Measurements from ENCODE around the gene PPIL6.

PPIL6 gene

GRCh38 chr6:109379711-109380110 is 60.7 kb downstream of the PPIL6 start:
- H3K4me2 ChIP-seq (ENCODE audit: low read depth, low read length) = peak overlapping the region; percentile 92
- H3K4me3 ChIP-seq (ENCODE audit: low read length) = peak overlapping the region; percentile 92
- DNase-seq = no peak
- H4K20me1 ChIP-seq (ENCODE audit: insufficient read depth, low read length) = peaks cover 35% of the 10 kb centered on the region
- no peaks in the 10 kb centered on the region for H3K9me3 ChIP-seq (replicated peaks; ENCODE audit: insufficient read depth, low read length)
- H2AFZ ChIP-seq (ENCODE audit: low read length) = no peak overlapping the region
- peaks cover 72% of the 10 kb centered on the region for H3K79me2 ChIP-seq (ENCODE audit: low read length)
- no peaks in the 10 kb centered on the region for H3K27me3 ChIP-seq (replicated peaks; ENCODE audit: insufficient read depth, low read length)
- H3K9me2 ChIP-seq (replicated peaks; ENCODE audit: insufficient read depth, low read length) = no peaks in the 10 kb centered on the region
- peaks cover 21% of the 10 kb centered on the region for H3K36me3 ChIP-seq (replicated peaks; ENCODE audit: insufficient read depth, low read length)
- TF ChIP-seq EZH2 (optimal IDR thresholded peaks at IDR 0.05; ENCODE audit: low read depth, low read length) (no peak), EZH2phosphoT487 (IDR thresholded peaks at IDR 0.05; ENCODE audit: low read length) (no peak), CTCF (IDR thresholded peaks at IDR 0.05; ENCODE audit: low read length) (no peak)
- H3K9ac ChIP-seq (ENCODE audit: low read length) = peak overlapping the region; percentile 84; the same call in 1 of the 2 replicates
- H3K4me1 ChIP-seq (ENCODE audit: low read length) = peaks cover 11% of the 10 kb centered on the region; the same call in 1 of the 2 replicates
- H3F3A ChIP-seq (ENCODE audit: insufficient read depth, low read length) = peaks cover 24% of the 10 kb centered on the region
- no peak overlapping the region for H3K27ac ChIP-seq (ENCODE audit: low read length)

GRCh38 chr6:109377717-109378116 is 62.7 kb downstream of the PPIL6 start:
- Histone ChIP-seq H4K20me1 (ENCODE audit: insufficient read depth, low read length) (peaks cover 35% of the 10 kb centered on the region), H3K79me2 (ENCODE audit: low read length) (peaks cover 90% of the 10 kb centered on the region)
- no peak for DNase-seq

GRCh38 chr6:109374326-109374892 is 66.0 kb downstream of the PPIL6 start:
- H3K27ac ChIP-seq (ENCODE audit: low read length) = no peak overlapping the region
- H3K79me2 ChIP-seq (ENCODE audit: low read length) = peaks cover 94% of the 10 kb centered on the region
- H3K36me3 ChIP-seq (replicated peaks; ENCODE audit: insufficient read depth, low read length) = peaks cover 46% of the 10 kb centered on the region

More at GRCh38 chr6:109377717-109378116, 62.7 kb downstream of the PPIL6 start:
- TF ChIP-seq EZH2 (optimal IDR thresholded peaks at IDR 0.05; ENCODE audit: low read depth, low read length) = no peak
- TF ChIP-seq EZH2phosphoT487 (IDR thresholded peaks at IDR 0.05; ENCODE audit: low read length) = no peak
- TF ChIP-seq CTCF (IDR thresholded peaks at IDR 0.05; ENCODE audit: low read length) = no peak
- Histone ChIP-seq H3K9me3 (replicated peaks; ENCODE audit: insufficient read depth, low read length) (no peaks in the 10 kb centered on the region), H3K9me2 (replicated peaks; ENCODE audit: insufficient read depth, low read length) (no peaks in the 10 kb centered on the region), H3F3A (ENCODE audit: insufficient read depth, low read length) (peaks cover 15% of the 10 kb centered on the region), H3K27me3 (replicated peaks; ENCODE audit: insufficient read depth, low read length) (no peaks in the 10 kb centered on the region), H3K27ac (ENCODE audit: low read length) (no peak overlapping the region), H2AFZ (ENCODE audit: low read length) (no peak overlapping the region), H3K9ac (ENCODE audit: low read length) (no peak overlapping the region), H3K4me1 (ENCODE audit: low read length) (peaks cover 11% of the 10 kb centered on the region; the same call in 1 of the 2 replicates), H3K4me3 (ENCODE audit: low read length) (no peak overlapping the region), H3K4me2 (ENCODE audit: low read depth, low read length) (no peak overlapping the region), H3K36me3 (replicated peaks; ENCODE audit: insufficient read depth, low read length) (peaks cover 28% of the 10 kb centered on the region)

More at GRCh38 chr6:109374326-109374892, 66.0 kb downstream of the PPIL6 start:
- no peak overlapping the region for H3K9ac ChIP-seq (ENCODE audit: low read length)
- H3F3A ChIP-seq (ENCODE audit: insufficient read depth, low read length) = no peaks in the 10 kb centered on the region
- H3K4me3 ChIP-seq (ENCODE audit: low read length) = no peak overlapping the region
- H3K9me3 ChIP-seq (replicated peaks; ENCODE audit: insufficient read depth, low read length) = no peaks in the 10 kb centered on the region
- no peak overlapping the region for H2AFZ ChIP-seq (ENCODE audit: low read length)
- no peak for TF ChIP-seq EZH2phosphoT487 (IDR thresholded peaks at IDR 0.05; ENCODE audit: low read length)
- no peak for TF ChIP-seq CTCF (IDR thresholded peaks at IDR 0.05; ENCODE audit: low read length)
- no peak for TF ChIP-seq EZH2 (optimal IDR thresholded peaks at IDR 0.05; ENCODE audit: low read depth, low read length)
- peaks cover 18% of the 10 kb centered on the region for H4K20me1 ChIP-seq (ENCODE audit: insufficient read depth, low read length)
- no peaks in the 10 kb centered on the region for H3K9me2 ChIP-seq (replicated peaks; ENCODE audit: insufficient read depth, low read length)
- DNase-seq = no peak
- no peaks in the 10 kb centered on the region for H3K27me3 ChIP-seq (replicated peaks; ENCODE audit: insufficient read depth, low read length)
- H3K4me1 ChIP-seq (ENCODE audit: low read length) = peaks cover 6% of the 10 kb centered on the region; the same call in 1 of the 2 replicates
- no peak overlapping the region for H3K4me2 ChIP-seq (ENCODE audit: low read depth, low read length)

Measured in MM.1S (cell line).